K562 (cell line): ENCODE data around the gene HEBP1. TPM values are rescaled to one million over a fixed set of nuclear protein-coding genes. Genes with fewer than 3 reads are reported as not detected.

ENCODE experiments used
- ATAC-seq: fragments of 200-7000 bp; cut with Tn5 transposase; 3 replicates; pipeline ENCODE4 v1.9.1; 2020; ENCODE audit warnings: moderate library complexity
- BruUV-seq: library from RNA; stranded (reverse); fragments of 400-500 nt; replicated peaks from 2 replicates; lab custom pipeline; 2021; lab: Mats Ljungman, UMichigan
- CTCF ChIA-PET: fragments of 300-600 bp; formaldehyde crosslinking; extraction: SDS; loops from one replicate; lab custom pipeline; 2021; ENCODE audit warnings: low intra/inter-chr PET ratio; lab: Yijun Ruan, JAX
- POLR2A ChIA-PET: fragments of 300-600, 350-650 bp; sonication (Branson Sonifier 250); formaldehyde crosslinking; extraction: SDS; loops from one replicate; lab custom pipeline; 2021; ENCODE audit warnings: antibody characterized with exemption, inconsistent platforms; lab: Yijun Ruan, JAX
- DNase-seq, 4 experiments: peaks; one replicate each; pipeline versions ENCODE4 v3.0.0 to v3.0.0-alpha.2; 2011 to 2018; ENCODE audit warnings: low spot score in 3 of 4, mixed read lengths in 3 of 4; ENCODE audit errors: extremely low read depth in 1 of 4
- FAIRE-seq: peaks from 2 replicates; lab custom pipeline; 2011; peaks lifted over from hg19 to GRCh38; lab: Jason Lieb, UNC
- H2AFZ ChIP-seq: 2 replicates; pipeline ENCODE4 v1.6.0; 2011; ENCODE audit warnings: low read depth, low read length, control low read depth, inconsistent platforms
- H3K27ac ChIP-seq: fragments of 200-600 bp; 3 replicates; pipeline ENCODE4 v1.8.0; 2011; ENCODE audit warnings: low read depth, mild to moderate bottlenecking, control low read depth, inconsistent platforms, low read length, moderate library complexity, mixed read lengths; ENCODE audit errors: extremely low read depth
- H3K27me3 ChIP-seq, 2 experiments: fragments of 300-600 bp in 1 of 2; 2 replicates in 1 of 2; 3 replicates in 1 of 2; pipeline versions ENCODE4 v1.6.0 to v1.8.0; 2011; ENCODE audit warnings: inconsistent platforms in 2 of 2, low read length in 2 of 2, mild to moderate bottlenecking in 1 of 2, mixed read lengths in 1 of 2, moderate library complexity in 1 of 2; ENCODE audit not compliant: control insufficient read depth in 2 of 2, insufficient read depth in 2 of 2
- H3K36me3 ChIP-seq: fragments of 300-600 bp; 3 replicates; pipeline ENCODE4 v1.8.0; 2011; ENCODE audit warnings: mild to moderate bottlenecking, low read length, inconsistent platforms; ENCODE audit not compliant: control insufficient read depth, insufficient read depth
- H3K4me1 ChIP-seq, 2 experiments: fragments of 200-600 bp in 1 of 2; replicated peaks in 1 of 2; 2 replicates in 1 of 2; 3 replicates in 1 of 2; pipeline versions ENCODE4 v1.5.1 to v1.8.0; 2011; ENCODE audit warnings: inconsistent platforms in 2 of 2, low read length in 2 of 2, mild to moderate bottlenecking in 1 of 2, mixed read lengths in 1 of 2, moderate library complexity in 1 of 2; ENCODE audit not compliant: control insufficient read depth in 2 of 2, insufficient read depth in 2 of 2
- H3K4me2 ChIP-seq: 2 replicates; pipeline ENCODE4 v1.6.1; 2011; ENCODE audit warnings: low read length, control low read depth, inconsistent platforms, mixed read lengths; ENCODE audit not compliant: insufficient read depth
- H3K4me3 ChIP-seq: fragments of 200-600 bp; sonication (generic), shearing (Covaris generic); 2 replicates; pipeline ENCODE4 v1.5.1; 2016; ENCODE audit warnings: control low read depth, inconsistent platforms
- H3K79me2 ChIP-seq: fragments of 200-600 bp; 3 replicates; pipeline ENCODE4 v1.8.0; 2011; ENCODE audit warnings: low read length, inconsistent platforms; ENCODE audit not compliant: control insufficient read depth, insufficient read depth
- H3K9ac ChIP-seq, 2 experiments: 2 replicates each; pipeline versions ENCODE4 v1.6.0 to v1.6.1; 2011; ENCODE audit warnings: low read depth in 2 of 2, low read length in 2 of 2, control low read depth in 1 of 2, inconsistent platforms in 1 of 2, mild to moderate bottlenecking in 1 of 2, mixed read lengths in 1 of 2; ENCODE audit not compliant: insufficient read depth in 1 of 2
- H3K9me1 ChIP-seq: one replicate; pipeline ENCODE4 v1.6.0; 2011; ENCODE audit warnings: inconsistent platforms, mild to moderate bottlenecking, low read length, moderate library complexity; ENCODE audit not compliant: control insufficient read depth, insufficient read depth
- H3K9me3 ChIP-seq: replicated peaks from 2 replicates; pipeline ENCODE4 v1.5.1; 2011; ENCODE audit warnings: low read depth, low read length, inconsistent platforms; ENCODE audit not compliant: control insufficient read depth, insufficient read depth
- H4K20me1 ChIP-seq: replicated peaks from 2 replicates; pipeline ENCODE4 v1.6.1; 2011; ENCODE audit warnings: low read length, inconsistent platforms, mixed read lengths; ENCODE audit not compliant: control insufficient read depth, insufficient read depth
- ESRRA ChIP-seq: fragments of 450-650 bp; IDR thresholded peaks from 2 replicates; pipeline ENCODE4 v1.6.1; 2014; ENCODE audit warnings: low read depth, mild to moderate bottlenecking, moderate library complexity, borderline replicate concordance
- KDM1A ChIP-seq, 2 experiments: fragments of 450-650 bp; IDR thresholded peaks; 2 replicates each; pipeline ENCODE4 v1.6.1; 2016; ENCODE audit warnings: mild to moderate bottlenecking in 2 of 2
- POLR2G ChIP-seq: fragments of 200-400 bp; formaldehyde crosslinking; IDR thresholded peaks from 2 replicates; pipeline ENCODE4 v1.6.1; 2017; ENCODE audit warnings: low read depth, mild to moderate bottlenecking, antibody characterized with exemption, low read length, moderate library complexity
- PYGO2 ChIP-seq: fragments of 450-650 bp; IDR thresholded peaks from 2 replicates; pipeline ENCODE4 v1.6.1; 2016; ENCODE audit warnings: mild to moderate bottlenecking, missing genetic modification characterization, moderate library complexity, missing compliant biosample characterization
- SMARCB1 ChIP-seq: IDR thresholded peaks from 2 replicates; pipeline ENCODE4 v1.6.1; 2011; ENCODE audit warnings: improper control_type of control experiment, low read depth; ENCODE audit not compliant: insufficient read length
- TRIM24 ChIP-seq, 2 experiments: fragments of 450-650 bp; IDR thresholded peaks; 2 replicates each; pipeline ENCODE4 v1.6.1; 2016
- YBX1 ChIP-seq: fragments of 450-650 bp; IDR thresholded peaks from 2 replicates; pipeline ENCODE4 v1.7.1; 2016; ENCODE audit warnings: mild to moderate bottlenecking
- ZZZ3 ChIP-seq: fragments of 450-650 bp; IDR thresholded peaks from 2 replicates; pipeline ENCODE4 v1.6.1; 2016; ENCODE audit warnings: antibody characterized with exemption, mild to moderate bottlenecking, moderate library complexity
- WGBS: fragments of 100-300 bp; shearing (Covaris generic); methylation state at CpG from one replicate; pipeline ENCODE4 v1.1.6; 2016; ENCODE audit warnings: low coverage, mixed read lengths; ENCODE audit not compliant: insufficient coverage; ENCODE audit errors: missing lambda C conversion rate; 5-methylcytosine and 5-hydroxymethylcytosine counted together
- in situ Hi-C: fragments of 300-500 bp; cut with MboI; formaldehyde crosslinking; loops from 4 replicates; pipeline ENCODE4 v1.15.0; 2018; ENCODE audit warnings: inconsistent platforms, mixed read lengths
- intact Hi-C: fragments of 100-400 bp; cut with micrococcal nuclease; formaldehyde crosslinking; loops from 2 replicates; pipeline ENCODE4 v1.14.2; 2022
- polyA plus RNA-seq, 8 experiments: library from polyadenylated mRNA; depleted of rRNA in 4 of 8; stranded (reverse) in 5 of 8; unstranded in 3 of 8; fragments of >200 nt; fragmentation: Nextera tagmentation in 2 of 8; fragmentation: Illumina TruSeq in 1 of 8; extraction: Ambion mirVana in 2 of 8; extraction: Trizol in 1 of 8; gene quantifications; 2 replicates each; pipeline versions ENCODE4 v1.2.1 to v1.2.3, GENCODE V29; 2011 to 2014; ENCODE audit warnings: inconsistent platforms in 1 of 8, missing spikeins in 1 of 8
- total RNA-seq, 7 experiments: library from RNA; depleted of rRNA in 6 of 7; stranded (reverse); fragments of >200 nt in 6 of 7; fragmentation: Illumina TruSeq in 2 of 7; extraction: Trizol in 2 of 7; gene quantifications; 2 replicates each; pipeline versions ENCODE4 v1.2.1 to v1.2.3, GENCODE V29; 2011 to 2021; ENCODE audit warnings: low replicate concordance in 1 of 7
- TF ChIP-seq, protein P1 (sequence below): fragments of 450-650 bp; IDR thresholded peaks from 2 replicates; pipeline ENCODE4 v1.6.1; 2017; ENCODE audit warnings: antibody characterized with exemption, mild to moderate bottlenecking

HEBP1 gene
- total and polyA plus RNA-seq, 9 of the 15 experiments (the other 6 are each of a cell fraction or from before 2014, with no cell fraction given) = 1.1 to 10.1 (median 2.4) TPM

GRCh38 chr12:13000925-13001774 lies 1.1 kb upstream of the HEBP1 start (continued):
- TF ChIP-seq, protein P1, sequence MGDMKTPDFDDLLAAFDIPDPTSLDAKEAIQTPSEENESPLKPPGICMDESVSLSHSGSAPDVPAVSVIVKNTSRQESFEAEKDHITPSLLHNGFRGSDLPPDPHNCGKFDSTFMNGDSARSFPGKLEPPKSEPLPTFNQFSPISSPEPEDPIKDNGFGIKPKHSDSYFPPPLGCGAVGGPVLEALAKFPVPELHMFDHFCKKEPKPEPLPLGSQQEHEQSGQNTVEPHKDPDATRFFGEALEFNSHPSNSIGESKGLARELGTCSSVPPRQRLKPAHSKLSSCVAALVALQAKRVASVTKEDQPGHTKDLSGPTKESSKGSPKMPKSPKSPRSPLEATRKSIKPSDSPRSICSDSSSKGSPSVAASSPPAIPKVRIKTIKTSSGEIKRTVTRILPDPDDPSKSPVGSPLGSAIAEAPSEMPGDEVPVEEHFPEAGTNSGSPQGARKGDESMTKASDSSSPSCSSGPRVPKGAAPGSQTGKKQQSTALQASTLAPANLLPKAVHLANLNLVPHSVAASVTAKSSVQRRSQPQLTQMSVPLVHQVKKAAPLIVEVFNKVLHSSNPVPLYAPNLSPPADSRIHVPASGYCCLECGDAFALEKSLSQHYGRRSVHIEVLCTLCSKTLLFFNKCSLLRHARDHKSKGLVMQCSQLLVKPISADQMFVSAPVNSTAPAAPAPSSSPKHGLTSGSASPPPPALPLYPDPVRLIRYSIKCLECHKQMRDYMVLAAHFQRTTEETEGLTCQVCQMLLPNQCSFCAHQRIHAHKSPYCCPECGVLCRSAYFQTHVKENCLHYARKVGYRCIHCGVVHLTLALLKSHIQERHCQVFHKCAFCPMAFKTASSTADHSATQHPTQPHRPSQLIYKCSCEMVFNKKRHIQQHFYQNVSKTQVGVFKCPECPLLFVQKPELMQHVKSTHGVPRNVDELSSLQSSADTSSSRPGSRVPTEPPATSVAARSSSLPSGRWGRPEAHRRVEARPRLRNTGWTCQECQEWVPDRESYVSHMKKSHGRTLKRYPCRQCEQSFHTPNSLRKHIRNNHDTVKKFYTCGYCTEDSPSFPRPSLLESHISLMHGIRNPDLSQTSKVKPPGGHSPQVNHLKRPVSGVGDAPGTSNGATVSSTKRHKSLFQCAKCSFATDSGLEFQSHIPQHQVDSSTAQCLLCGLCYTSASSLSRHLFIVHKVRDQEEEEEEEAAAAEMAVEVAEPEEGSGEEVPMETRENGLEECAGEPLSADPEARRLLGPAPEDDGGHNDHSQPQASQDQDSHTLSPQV = no peak
- no peak for TF ChIP-seq ESRRA
- TF ChIP-seq ZZZ3 = no peak
- TF ChIP-seq TRIM24 (IDR thresholded peaks at IDR 0.05) = no peak

GRCh38 chr12:13000616-13000924 lies 505 bp upstream of the HEBP1 start:
- H2AFZ ChIP-seq = peak overlapping the region; percentile 55; the same call in 1 of the 2 replicates
- H4K20me1 ChIP-seq = 0 out of 2 replicates have a peak, but pooled peaks cover 5% of the 10 kb centered on the region
- in situ Hi-C loops = loop anchor here (25.0 kb wide), 1 partner anchor 212 kb away; no protein-coding TSS in a partner anchor
- peak overlapping the region; percentile 59 for H3K4me3 ChIP-seq
- CTCF ChIA-PET = no interaction called here
- no peak overlapping the region for H3K27ac ChIP-seq
- peaks cover 6 to 22% of the 10 kb centered on the region in 2 experiments; a peak in 4 of 5 replicates for H3K4me1 ChIP-seq
- H3K79me2 ChIP-seq = no peaks in the 10 kb centered on the region
- no peaks in the 10 kb centered on the region for H3K27me3 ChIP-seq
- DNase-seq = no peak
- H3K36me3 ChIP-seq = no peaks in the 10 kb centered on the region
- intact Hi-C loops = no loop called here
- POLR2A ChIA-PET = interaction anchor here (0.6 to 1.0 kb wide), 3 partner anchors 17 to 233 kb away, joined by 3 to 4 read pairs (median 3); no protein-coding TSS in a partner anchor
- no peaks in the 10 kb centered on the region for H3K9me1 ChIP-seq
- 22% methylated on average over 10 of the region's 16 CpGs for WGBS
- no peak for FAIRE-seq
- peak overlapping the region in 1 of 2 experiments; percentile 84; a peak in 2 of 4 replicates for H3K9ac ChIP-seq
- TF ChIP-seq KDM1A (IDR thresholded peaks at IDR 0.05) (no peak), PYGO2 (tag) (no peak), SMARCB1 (no peak), POLR2G (0 out of 2 replicates have a peak, but pooled peaks have one; percentile 9), YBX1 (no peak)
- TF ChIP-seq, all 486 proteins: peak for 1
- Histone ChIP-seq H3K4me2 (peak overlapping the region; percentile 62), H3K9me3 (no peaks in the 10 kb centered on the region)
- no TSS peak for BruUV-seq
- peak; percentile 47 for ATAC-seq
